ENCODE results near the gene NINJ1.

The NINJ1 gene

DNA sequence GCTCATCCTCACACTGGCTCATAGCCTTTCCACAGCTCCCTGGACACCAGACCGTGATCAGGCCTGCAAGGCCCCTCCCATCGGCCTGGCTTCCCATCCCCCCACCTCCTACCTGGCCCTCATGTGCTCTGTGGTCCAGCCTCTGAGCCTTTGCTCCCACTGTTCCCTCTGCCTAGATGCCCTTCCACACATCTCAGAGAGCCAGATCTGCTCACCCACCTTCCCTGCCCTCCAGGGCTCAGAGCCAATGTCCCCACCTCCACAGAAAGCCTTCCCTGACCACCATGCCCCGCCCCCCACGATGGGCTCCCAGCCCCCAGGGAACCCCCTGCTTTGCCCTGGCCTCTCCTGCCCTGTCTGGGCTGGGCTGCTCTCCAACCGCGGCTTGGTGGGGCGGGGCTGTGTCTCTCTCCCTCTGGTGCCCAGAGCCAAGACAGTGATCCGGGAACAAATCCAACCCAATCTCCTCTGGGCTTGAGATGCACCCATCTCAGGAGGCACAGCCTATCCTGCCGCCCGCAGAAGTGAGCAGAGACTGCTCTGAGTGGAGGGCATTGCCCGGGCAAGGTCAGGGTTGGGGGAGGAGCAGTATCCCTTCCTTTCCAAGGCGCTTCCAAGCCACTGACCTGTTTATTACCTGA is 1.6 kb downstream of the NINJ1 start:
- DNase-seq, result no peak

DNA sequence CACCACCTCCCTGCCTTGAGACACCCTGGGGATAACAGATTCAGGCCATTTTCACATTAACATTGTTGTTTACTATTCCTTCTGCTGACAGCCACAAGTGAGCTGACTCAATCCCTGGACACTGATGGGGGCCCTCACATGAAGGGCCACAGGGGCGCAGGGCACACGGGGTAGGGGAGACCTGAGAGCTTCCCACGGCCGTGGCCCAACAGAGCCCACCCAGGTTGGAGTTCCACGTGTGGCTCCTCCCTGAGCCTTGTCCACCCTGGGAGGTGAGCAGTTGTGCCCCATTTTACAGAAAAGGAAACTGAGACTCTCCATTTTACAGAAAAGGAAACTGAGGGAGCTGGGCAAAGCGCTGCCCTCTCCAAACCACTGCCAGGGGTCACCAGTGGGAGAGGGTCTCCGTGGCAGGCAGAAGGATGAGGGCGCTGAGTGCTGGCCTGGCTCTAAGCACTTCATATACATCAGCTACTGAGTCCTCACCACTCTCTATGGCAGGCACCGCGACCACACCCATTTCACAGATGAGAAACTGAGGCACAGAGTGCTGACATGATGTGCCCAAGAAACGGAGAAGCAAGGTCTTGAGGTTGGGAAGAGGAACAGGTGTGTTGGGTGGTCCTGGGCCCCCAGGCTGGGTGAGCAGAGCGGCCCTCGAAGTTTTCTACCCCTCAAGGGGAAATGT is 2.3 kb downstream of the NINJ1 start:
- no peak for DNase-seq

DNA sequence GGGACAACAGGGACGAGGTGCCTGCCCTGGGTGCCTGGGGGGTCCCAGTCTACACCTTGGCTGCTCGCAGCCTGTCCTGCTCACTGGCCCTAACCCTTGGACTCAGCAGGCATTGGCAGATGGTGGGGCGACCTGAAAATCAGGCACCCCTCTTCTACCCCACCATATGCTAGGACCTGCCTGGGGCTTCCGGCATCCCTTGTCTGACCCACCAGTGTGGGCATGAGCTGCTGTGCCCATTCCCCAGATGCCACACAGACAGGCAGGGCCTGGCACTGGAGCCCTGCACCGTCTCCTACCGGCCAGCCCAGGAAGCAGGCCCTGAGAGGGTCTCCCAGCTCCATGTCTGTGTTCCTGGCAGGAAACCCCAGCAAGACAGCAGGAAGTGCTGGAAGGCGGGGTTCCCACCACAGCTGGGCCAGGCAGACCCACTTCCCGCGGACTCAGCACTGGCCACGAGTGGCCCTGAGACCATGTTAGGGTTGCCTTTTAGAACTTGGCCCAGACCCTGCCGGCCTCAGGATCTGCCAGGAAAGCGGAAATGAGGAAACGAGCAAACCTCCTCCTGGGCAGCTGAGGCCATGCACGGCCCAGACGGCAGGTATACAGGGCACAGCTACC is 3.1 kb downstream of the NINJ1 start:
- no peak for DNase-seq

DNA sequence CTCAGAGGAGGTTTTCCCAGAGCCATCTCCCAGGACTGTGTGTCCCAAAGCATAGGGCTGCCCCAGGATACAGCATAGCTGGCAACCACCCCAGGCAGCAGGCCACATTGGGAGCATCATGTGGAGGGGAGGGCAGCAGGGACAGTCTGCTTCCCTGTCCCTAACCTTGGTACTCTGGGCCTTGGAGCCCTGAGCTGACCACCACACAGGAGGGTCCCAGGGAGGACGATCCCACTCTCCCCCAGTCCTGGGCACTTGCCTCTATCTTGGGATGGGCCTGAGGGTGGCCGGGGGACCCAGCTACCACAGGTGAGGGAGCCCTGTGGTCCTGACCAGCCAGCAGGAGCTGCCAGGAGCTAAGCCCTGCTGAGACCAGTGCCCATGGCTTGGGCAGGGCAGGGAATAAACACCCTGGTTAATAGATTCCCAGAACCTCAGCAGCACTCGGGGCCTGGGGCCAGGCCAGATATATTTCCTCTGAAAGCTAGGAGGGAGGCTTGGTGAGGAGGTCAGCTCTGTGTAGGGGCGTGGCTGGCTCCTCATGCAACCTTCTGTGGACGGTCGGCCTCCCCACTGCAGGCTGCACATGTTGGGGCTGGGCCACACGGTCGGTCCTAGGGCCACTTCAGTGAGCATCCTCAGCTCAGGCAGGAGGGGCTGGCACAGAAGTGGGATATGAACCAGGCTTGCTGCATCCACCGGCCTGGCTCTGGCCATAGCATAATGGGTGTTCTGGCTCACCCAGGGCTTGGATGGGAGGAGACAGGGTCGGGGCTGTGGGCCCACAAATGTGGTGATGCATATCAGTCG is 4.2 kb downstream of the NINJ1 start:
- no peak for DNase-seq

DNA sequence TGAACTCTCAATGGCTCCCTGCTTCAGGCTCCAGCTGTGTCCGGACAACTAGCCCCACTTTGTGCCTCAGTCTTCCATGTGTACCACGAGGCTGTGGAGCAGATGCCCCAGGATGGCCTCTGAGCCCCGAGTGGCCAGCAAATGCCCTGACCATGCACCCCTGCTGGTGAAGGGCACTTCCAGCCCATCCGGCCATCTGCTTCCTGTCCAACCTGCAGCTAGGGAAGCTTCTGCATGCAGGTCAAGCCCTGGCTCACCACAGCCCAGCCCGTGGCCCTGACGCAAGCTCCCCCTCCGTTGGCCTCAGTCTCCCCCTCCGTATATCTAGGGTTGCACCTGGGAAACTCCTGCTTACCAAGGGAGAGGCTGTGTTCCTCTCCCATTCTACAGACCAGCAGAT is 4.8 kb downstream of the NINJ1 start:
- no peak for DNase-seq

DNA sequence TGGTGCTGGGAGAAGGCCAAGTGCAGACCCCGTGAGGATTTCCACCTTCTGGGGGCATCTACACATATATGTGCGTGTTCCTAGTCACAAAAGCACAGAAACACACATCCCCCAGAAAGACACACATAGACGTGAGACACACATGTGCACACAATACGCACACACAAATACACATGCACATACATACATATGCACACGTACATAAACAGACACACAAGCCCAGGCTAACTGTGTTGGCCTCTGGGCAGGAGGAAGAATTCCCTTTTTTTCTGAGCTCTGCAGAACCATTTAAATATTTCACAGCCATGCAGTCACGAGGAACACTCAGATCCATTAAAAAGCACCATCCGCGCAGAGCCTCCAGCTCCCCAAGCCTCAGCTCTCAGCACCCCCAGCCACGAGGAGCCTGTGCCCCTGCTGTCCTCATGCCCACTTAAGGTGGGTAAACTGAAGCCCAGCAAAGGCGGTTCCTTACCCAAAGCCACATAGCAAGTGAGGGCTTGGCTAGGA is 5.3 kb downstream of the NINJ1 start:
- no peak for DNase-seq

DNA sequence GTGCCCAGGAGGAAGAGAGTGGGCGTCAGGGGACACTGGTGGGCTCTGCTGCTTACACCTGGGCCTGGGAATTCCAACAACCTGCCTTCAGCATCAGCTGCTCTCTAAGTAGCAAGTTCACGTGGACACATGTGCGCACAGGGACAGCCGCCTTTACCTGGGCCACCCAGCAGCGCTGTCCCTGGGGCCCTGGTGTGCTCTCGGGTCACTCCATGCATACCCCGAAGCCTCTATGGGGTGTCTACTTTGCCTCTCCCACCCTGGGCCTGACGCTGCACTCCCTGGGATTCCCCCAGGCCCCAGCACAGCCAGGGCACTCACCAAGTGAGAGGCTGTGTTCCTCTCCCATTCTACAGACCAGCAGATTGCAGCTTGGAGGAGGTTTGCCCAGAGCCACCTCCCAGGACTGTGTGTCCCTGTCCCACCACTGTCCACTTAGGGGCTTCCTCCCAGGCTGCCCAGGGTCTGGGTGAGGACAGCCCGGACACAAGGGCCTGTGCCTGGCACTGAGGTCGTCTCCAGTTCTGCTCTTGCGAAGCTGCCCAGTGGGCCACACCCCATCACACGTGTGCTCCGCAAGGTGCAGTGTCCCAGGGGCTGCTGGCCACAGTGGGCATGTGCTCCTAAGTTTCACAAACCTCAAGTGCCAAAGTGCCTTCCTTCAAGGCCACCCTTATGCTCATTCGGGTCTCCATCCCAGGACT is 5.9 kb downstream of the NINJ1 start:
- no peak for DNase-seq

DNA sequence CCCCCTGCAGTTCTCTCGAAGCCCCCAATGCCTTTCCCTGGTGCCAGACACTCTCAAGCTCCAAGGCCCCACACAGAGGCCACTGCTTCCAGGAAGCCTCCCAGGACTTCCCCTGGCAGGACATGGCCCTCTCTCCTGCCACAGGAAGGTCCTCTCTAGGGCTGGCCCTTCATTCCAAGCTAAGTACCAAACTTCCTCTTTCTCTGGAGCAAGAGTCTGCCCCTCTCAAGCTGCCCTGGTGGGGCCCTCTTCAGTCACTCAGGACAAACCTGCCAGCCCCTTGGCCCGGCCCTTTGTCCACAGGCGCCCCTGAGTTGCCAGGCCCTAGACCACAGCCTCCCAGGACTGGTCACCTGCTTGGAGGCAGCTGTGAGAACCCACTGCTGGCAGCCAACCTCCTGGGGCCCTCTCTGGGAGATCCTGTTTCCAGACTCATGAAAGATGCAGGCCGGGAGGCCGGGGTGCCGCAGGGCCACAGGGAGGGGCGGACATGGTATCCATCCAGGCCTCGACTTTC is 6.6 kb downstream of the NINJ1 start:
- no peak for DNase-seq

DNA sequence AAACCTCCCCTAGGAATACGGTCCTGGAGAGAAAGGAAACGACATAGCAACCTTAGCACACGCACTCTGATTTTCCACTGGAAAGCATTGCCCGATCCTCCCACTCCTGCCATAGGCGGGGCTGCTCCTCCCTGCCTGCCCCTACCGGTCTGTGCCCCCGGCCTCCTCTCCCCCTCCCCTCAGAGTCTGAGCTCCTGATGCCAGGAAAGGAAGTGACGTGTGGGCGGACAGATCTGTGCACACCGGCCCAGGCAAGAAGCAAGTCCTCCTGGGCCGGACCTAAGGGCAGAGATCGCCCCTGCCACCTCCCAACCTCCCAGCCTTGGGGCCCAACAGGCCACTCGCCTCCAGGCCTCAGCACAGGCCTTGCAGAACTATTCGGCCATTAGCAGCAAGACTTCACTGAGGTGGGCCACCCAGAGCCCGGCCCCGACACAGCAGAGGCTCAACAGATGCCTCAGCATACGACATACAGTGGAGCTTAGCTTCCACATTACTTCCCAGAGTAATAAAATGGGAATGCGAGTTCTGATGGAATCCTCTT is 7.2 kb downstream of the NINJ1 start:
- no peak for DNase-seq

DNA sequence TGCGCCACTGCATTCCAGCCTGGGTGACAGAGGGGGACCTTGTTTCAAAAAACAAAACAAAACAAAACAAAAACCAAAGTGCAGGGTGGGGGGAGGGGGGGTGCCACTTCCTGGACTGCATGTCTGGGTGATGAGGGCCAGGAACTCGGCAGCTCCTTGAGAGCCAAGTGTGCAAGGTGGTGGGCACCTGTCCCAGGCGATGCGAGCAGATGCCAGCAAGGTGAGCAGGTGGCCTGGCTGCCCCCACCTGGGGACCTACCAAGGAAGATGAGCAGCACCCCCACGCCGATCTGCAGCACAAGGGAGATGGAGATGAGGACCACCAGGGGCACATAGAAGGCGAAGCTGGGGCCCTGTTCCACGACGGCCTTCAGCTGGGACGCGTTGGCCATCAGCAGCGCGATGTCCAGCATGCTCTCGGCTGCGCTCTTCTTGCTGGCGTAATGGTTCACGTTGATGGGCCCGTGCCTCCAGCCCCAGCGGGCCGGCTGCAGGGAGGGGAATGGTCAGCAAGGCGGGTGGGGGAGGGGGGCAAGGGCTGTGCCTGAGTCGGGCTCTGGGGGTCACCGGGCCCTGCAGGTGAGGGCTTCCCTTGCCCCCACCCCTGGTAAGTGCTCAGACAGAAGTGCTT is 7.8 kb downstream of the NINJ1 start:
- DNase-seq, result no peak

DNA sequence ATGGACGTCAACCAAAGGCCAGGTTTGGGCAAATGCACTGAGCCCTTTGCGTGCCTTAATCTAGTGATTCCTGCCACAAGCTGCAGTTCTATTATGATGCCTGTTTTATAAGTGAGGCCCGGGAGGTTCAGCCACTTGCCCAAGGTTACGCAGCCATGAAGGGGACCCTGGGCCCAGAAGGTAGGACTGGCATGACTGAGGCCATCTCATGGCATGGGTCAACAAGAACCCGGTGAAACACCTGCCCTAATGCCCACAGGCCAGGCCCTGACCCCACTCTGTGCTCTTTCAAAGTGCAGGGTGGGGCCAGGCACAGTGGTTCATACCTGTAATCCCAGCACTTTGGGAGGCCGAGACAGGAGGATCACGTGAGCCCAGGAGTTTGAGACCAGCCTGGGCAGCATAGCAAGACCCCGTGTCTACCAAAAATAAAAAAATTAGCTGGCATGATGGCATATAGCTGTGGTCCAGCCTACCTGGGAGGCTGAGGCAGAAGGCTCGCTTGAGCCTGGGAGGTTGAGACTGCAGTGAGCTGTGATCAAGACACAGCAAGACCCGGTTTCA is 8.6 kb downstream of the NINJ1 start:
- DNase-seq, result no peak

DNA sequence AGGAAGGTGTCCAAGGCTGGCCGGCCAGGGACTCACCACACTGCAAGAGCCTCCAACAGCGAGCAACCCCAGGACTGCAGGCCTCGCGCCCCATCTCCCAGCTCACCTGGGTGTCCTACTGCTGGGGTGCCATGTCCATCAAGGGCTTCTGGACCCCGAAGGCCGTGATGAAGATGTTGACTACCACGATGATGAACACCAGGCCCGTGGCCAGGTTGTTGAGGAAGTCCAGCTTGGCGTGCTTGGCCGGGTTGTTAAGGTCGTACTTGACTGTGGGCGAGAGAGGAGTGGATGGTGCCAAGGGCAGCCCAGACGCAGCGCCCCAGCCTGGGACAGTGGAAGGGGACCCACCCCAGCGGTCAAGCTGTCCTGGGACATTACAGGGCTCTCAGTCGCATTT is 9.3 kb downstream of the NINJ1 start:
- DNase-seq, result no peak

DNA sequence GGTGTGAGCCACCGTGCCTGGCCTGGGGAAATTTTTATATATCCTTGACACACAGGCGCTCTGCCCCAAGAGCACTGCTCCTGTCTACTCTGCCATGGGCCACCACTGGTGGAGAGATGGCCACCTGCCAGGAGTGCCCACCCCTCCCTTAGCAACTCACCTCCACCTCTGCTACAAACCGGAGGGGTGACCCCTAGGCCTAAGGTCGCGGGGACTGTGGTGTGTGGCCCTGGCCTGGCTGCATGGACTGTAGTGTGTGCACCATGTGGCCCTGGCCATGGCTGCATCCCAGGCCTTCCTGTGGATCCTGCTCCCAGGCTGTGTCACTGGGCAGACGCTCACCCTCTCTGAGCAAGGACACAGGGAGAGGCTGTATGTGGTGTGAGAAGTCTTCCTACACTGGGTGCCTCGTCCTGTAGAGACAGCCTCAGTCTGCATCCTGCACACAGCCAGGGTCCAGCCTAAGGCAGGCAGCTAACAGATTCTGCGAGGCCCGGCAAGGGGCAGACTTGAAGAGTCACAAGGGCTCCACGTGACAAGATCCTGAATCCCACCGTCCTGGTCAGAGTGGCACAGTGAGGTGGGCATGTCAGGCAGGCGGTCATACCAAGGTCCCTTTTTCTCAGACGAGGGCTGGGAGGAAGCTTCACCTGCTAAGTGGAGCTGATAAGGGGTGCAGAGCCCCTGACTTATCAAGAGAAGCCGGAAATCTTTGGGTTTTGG is 10.3 kb downstream of the NINJ1 start:
- no peak for DNase-seq

DNA sequence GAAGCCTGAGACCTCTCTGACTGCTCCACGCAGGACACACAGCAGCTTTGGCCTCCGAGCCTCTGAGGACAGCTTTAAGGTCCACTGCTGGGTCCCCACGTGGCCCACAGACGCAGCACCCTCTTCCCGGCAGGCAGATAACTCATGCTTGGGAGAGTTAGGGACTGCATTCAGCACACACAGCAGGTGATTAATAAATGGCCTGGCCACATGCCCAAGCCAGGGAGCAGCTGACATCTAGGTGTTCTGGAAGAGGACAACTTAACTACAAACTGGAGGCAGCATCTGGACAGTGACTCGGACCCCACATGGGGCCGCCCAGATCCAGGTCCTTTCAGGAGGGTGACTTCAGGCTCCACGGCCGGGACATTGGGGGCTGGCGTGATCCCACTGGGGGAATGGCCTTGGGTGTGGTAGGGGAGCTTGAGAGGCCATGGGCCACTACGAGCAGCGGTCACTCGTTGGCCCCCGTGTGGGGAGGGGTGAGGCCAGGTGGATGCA is 11.3 kb downstream of the NINJ1 start:
- no peak for DNase-seq

DNA sequence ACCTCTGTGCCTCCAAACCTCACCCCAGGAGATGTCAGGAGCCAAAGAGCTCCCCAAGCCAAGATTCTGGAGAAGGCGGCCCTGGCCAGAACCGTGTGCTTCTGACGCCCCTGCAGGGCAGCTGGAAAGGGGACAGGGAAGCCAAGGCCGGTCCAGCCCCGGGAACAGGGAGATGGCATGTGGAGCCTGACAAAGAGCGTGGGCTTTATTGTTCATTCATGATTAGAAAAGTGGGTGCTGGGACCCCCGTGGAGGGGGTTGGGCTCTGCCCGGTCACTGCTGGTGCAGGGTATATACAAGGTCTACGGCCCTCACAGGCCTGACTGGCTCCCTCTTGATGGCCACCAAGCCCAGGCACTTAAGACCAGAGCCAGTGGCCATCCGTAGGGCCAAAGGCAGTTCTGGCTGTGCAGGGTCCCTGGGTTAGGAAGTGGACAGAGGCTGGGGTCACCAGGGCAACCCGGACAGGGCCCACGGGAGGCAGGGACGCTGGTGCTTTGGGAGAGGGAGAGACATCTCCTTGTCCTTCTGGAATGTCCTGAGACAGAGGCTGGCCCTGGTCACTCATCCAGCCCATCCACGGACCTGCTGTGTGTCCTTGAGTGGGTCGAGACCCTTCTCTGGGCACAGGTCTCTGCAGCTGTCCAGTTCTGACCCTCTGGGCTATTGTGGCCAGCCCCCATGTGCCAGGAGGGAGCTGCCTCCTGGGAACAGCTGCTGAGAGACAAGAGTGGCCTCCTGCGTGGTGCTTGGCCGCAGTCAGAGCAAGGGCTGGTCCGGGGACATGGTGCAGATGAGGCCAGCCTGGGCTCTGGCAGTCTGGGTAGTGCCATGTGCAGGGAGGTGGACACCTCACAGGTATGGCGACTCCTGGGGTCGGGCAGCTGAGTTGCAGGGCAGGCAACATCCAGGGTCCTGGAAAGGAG is 12.5 kb downstream of the NINJ1 start:
- no peak for DNase-seq

DNA sequence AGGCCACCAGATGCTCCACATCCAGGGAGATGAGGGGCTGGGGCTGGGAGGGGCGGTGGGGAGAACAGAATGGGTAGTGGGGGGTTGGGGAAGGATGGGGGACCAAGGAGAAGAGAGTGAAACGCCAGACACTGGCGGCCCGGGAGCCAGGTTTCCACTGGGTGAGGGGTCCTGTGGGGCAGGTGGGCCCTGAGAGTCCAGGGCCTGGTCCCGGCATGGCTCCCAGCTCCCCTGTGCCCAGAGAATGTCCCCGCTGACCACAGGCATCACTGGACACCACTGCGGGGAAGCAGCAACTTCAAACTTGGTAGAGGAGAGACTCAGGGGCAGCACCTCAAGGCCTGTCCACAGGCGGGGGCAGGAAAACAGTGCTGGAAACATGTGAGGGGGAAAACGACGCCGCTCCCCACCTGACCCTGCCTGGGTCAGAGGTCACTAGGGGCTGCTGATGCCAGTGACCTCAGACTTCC is 13.2 kb downstream of the NINJ1 start:
- no peak for DNase-seq

DNA sequence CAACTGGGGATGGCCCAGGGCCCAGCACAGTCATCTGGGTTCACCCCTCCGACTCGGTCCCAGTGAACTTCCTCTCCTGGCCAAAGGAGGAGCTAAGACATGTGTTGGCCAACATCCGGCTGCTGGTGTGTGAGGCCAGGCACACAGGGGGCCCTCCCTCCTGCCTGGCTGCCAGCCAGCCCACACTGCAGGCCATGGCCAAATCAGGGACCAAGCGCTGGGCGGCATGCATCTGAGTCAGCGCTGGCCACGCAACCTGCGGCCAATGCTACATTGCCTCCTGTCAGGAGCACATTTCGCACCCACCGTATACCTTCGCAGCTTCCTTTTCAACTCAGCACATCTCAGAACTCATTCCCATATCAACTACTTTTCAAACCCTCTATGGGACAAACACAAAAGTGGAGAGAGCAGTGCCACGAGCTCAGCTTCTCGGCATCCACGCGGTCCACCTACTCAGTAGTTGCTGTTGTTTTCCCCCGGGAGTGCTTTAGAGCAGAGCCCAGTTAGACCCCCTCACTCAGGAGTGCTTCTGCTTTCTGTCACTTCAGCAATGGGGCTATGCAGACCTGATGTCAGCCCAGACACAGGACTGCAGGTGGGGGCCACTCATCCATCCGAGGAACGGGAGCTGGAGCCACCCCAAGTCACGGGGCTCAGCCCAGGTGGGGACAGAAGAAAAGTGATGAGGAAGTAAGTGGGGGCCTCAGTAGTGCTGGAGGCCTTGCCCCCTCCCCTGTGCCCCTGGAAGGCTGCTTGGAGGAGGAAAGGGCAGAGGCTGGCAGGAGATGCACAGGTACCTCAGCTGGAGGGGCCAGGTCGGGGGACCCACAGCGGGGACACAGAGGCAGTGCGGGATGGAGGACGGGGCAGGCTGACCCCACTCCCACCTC is 13.9 kb downstream of the NINJ1 start:
- DNase-seq, result no peak

DNA sequence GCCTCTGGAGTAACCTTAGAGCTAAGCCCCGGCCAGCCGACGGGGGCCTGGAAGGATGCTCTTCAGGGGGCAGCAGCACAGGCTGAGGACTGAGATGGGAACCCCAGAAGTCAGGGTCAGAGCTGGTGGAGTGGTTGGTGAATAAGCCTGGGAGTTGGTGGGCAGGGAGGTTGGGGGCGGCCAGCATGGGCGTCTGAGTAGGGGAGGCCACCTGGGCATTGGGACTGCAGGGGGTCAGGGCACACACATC is 14.4 kb downstream of the NINJ1 start:
- DNase-seq, result no peak

All from NCI-H187 (cell line).